Measurements from ENCODE around the gene TTF2.

Gene TTF2

GRCh38 chr1:117128323-117129079, 68.4 kb downstream of the TTF2 start:
- TF ChIP-seq CTCF (IDR thresholded peaks at IDR 0.05; ENCODE audit: low read depth, low read length) = 0 out of 2 replicates have a peak, but pooled peaks have one; percentile 10
- H3K4me3 ChIP-seq (ENCODE audit: low read depth, low read length) = no peak overlapping the region

GRCh38 chr1:117130526-117130925, 70.4 kb downstream of the TTF2 start:
- TF ChIP-seq CTCF (IDR thresholded peaks at IDR 0.05; ENCODE audit: low read depth, low read length) = no peak
- no peak overlapping the region for H3K4me3 ChIP-seq (ENCODE audit: low read depth, low read length)

- TF ChIP-seq CTCF (IDR thresholded peaks at IDR 0.05; ENCODE audit: low read depth, low read length) = no peak
Observed at GRCh38 chr1:117135329-117135728, 75.2 kb downstream of the TTF2 start.

GRCh38 chr1:117136749-117137148, 76.6 kb downstream of the TTF2 start:
- H3K4me3 ChIP-seq (ENCODE audit: low read depth, low read length) = no peak overlapping the region
- no peak for TF ChIP-seq CTCF (IDR thresholded peaks at IDR 0.05; ENCODE audit: low read depth, low read length)

More at GRCh38 chr1:117135329-117135728, 75.2 kb downstream of the TTF2 start:
- no peak overlapping the region for H3K4me3 ChIP-seq (ENCODE audit: low read depth, low read length)

GRCh38 chr1:117137281-117137855, 77.2 kb downstream of the TTF2 start:
- no peak overlapping the region for H3K4me3 ChIP-seq (ENCODE audit: low read depth, low read length)
- TF ChIP-seq CTCF (IDR thresholded peaks at IDR 0.05; ENCODE audit: low read depth, low read length) = no peak

GRCh38 chr1:117138106-117138505, 78.0 kb downstream of the TTF2 start:
- H3K4me3 ChIP-seq (ENCODE audit: low read depth, low read length) = no peak overlapping the region
- no peak for TF ChIP-seq CTCF (IDR thresholded peaks at IDR 0.05; ENCODE audit: low read depth, low read length)

- no peak overlapping the region for H3K4me3 ChIP-seq (ENCODE audit: low read depth, low read length)
- TF ChIP-seq CTCF (IDR thresholded peaks at IDR 0.05; ENCODE audit: low read depth, low read length) = no peak
Observed at GRCh38 chr1:117138561-117138960, 78.4 kb downstream of the TTF2 start.
